Measurements from ENCODE around the gene ZNF70.

Gene ZNF70

GRCh38 chr22:23713696-23714595 is 37.0 kb downstream of the ZNF70 start:
- CTCF ChIA-PET = interaction anchor here (1.2 kb wide), 1 partner anchor 135 kb away, joined by 5 read pairs; no protein-coding TSS in a partner anchor
- no peak for TF ChIP-seq CTCF (IDR thresholded peaks at IDR 0.05; ENCODE audit: insufficient read depth, low read length, missing control alignments)
- POLR2A ChIA-PET = no interaction called here
- no peak overlapping the region for H3K4me3 ChIP-seq (ENCODE audit: low read depth, low read length)
- DNase-seq (ENCODE audit: low read depth, low spot score) = no peak

DNA sequence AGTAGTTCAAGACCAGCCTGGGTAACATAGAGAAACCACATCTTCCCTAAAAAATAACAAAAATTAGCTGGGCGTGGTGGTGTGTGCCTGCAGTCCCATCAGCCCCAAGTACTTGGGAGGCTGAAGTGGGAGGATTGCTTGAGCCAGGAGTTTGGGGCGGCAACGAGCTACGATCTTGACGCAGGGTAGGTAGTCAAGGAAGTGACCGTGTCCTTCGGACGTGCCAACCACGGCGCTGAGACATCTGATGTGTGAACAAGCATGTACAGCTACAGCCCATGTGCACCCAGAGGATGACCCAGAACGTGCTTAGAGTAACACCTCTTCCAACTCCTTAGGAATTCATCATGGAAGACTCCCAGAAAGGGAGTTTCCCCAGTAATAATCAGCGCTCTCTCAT is 38.7 kb downstream of the ZNF70 start:
- DNase-seq (ENCODE audit: low read depth, low spot score) = no peak
- ChIA-PET CTCF (no interaction called here), POLR2A (no interaction called here)
- TF ChIP-seq CTCF (IDR thresholded peaks at IDR 0.05; ENCODE audit: insufficient read depth, low read length, missing control alignments) = no peak
- H3K4me3 ChIP-seq (ENCODE audit: low read depth, low read length) = no peak overlapping the region

DNA sequence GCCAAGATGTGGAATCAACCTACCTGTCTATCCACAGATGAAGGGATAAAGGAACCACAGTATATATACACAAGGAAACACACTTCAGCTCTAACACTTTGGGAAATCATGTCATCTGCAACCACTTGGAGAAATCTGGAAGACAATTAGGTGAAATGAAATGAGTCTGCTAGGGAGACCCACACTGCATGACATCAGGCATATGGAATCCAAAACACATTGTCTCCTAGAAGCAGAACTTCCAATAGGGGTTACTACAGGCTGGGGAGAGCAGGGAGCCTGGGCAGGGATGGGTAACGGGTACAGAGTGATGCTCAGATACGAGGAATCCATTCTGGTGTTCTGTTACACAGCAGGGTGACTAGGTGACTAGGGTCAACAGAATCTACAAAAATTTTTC is 41.8 kb downstream of the ZNF70 start:
- no peak for DNase-seq (ENCODE audit: low read depth, low spot score)
- TF ChIP-seq CTCF (IDR thresholded peaks at IDR 0.05; ENCODE audit: insufficient read depth, low read length, missing control alignments) = no peak
- CTCF ChIA-PET = no interaction called here
- H3K4me3 ChIP-seq (ENCODE audit: low read depth, low read length) = no peak overlapping the region
- POLR2A ChIA-PET = no interaction called here

DNA sequence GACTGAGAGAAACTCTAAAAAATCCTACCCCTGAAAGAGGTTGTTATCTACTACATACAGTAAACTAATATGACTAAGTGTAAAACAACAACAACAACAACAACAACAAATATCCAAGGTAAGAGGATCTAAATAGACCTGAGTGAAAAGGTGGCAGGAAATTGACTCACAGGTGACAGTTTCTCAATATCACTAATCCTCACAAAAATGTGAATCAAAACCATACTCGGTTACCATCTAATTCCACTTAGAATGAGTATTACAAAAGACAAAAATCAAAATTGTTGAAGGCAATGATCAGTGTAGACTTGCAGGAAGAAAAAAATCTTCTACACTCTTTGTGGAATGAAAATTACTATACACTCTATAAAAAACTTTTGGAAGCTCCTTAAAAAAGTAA is 42.6 kb downstream of the ZNF70 start:
- DNase-seq (ENCODE audit: low read depth, low spot score) = no peak
- TF ChIP-seq CTCF (IDR thresholded peaks at IDR 0.05; ENCODE audit: insufficient read depth, low read length, missing control alignments) = no peak
- no peak overlapping the region for H3K4me3 ChIP-seq (ENCODE audit: low read depth, low read length)
- ChIA-PET POLR2A (no interaction called here), CTCF (no interaction called here)

DNA sequence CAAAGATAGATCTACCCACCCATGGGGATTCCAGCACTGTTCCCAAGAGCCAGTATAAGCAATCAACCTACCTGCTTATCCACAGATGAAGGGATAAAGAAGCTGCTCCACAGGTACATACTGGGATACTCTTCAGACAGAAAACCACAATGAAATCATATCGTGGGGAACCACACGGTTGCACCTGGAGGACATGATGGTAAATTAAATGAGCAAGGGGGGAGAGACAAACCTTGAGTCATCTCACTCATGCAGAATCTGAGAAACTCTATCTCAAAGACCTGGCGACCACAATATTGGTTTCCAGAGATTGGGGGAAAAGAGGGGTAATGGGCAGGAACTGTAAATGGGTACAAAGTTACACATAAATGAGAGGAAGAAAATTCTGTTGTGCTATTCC is 45.6 kb downstream of the ZNF70 start:
- no peak overlapping the region for H3K4me3 ChIP-seq (ENCODE audit: low read depth, low read length)
- ChIA-PET CTCF (interaction anchor here (1.2 kb wide), 1 partner anchor 145 kb away, joined by 4 read pairs; no protein-coding TSS in a partner anchor), POLR2A (no interaction called here)
- no peak for TF ChIP-seq CTCF (IDR thresholded peaks at IDR 0.05; ENCODE audit: insufficient read depth, low read length, missing control alignments)
- no peak for DNase-seq (ENCODE audit: low read depth, low spot score)

GRCh38 chr22:23704829-23705228 is 46.1 kb downstream of the ZNF70 start:
- ChIA-PET CTCF (no interaction called here), POLR2A (no interaction called here)
- H3K4me3 ChIP-seq (ENCODE audit: low read depth, low read length) = no peak overlapping the region
- DNase-seq (ENCODE audit: low read depth, low spot score) = no peak
- no peak for TF ChIP-seq CTCF (IDR thresholded peaks at IDR 0.05; ENCODE audit: insufficient read depth, low read length, missing control alignments)

All from AG04449 (cell line).